ENCODE results near the gene INPP5B.
A peak's percentile ranks its signal among the peaks of the same experiment; 100 is the strongest.

GRCh38 chr1:37919277-37919676, 27.6 kb downstream of the INPP5B start:
- TF ChIP-seq BHLHE40 (IDR thresholded peaks at IDR 0.05; ENCODE audit: low read length) = no peak
- TF ChIP-seq ATF2 (CRISPR knock-in tag; IDR thresholded peaks at IDR 0.05) = no peak
- TF ChIP-seq HMGXB4 (CRISPR knock-in tag; IDR thresholded peaks at IDR 0.05) = no peak
- no peak for TF ChIP-seq RBBP5 (IDR thresholded peaks at IDR 0.05; ENCODE audit: borderline replicate concordance, insufficient read depth, low read length, poor library complexity, severe bottlenecking)
- TF ChIP-seq ZNF395 (CRISPR knock-in tag; IDR thresholded peaks at IDR 0.05) = no peak
- TF ChIP-seq FOXK1 (CRISPR knock-in tag; IDR thresholded peaks at IDR 0.05; ENCODE audit: borderline replicate concordance) = no peak
- TF ChIP-seq FOS (IDR thresholded peaks at IDR 0.05; ENCODE audit: extremely low read depth, insufficient read length) = no peak
- TF ChIP-seq ZNF785 (CRISPR knock-in tag; IDR thresholded peaks at IDR 0.05) = no peak
- no peak for TF ChIP-seq TBP (optimal IDR thresholded peaks at IDR 0.05; ENCODE audit: low read depth, low read length)
- TF ChIP-seq JUN (IDR thresholded peaks at IDR 0.05; ENCODE audit: borderline replicate concordance, low read depth, low read length) = no peak
- no peak for TF ChIP-seq JUN (CRISPR knock-in tag; IDR thresholded peaks at IDR 0.05; ENCODE audit: borderline replicate concordance)
- peak in 1 of 2 experiments; percentile 45; a peak in 2 of 4 replicates for TF ChIP-seq RAD21 (CRISPR knock-in tag; conservative IDR thresholded peaks at IDR 0.05 in 1 of 2, IDR thresholded peaks at IDR 0.05 in 1 of 2)

All from K562 (cell line).